GM21723 (cell line): Measurements from ENCODE around the gene PLCB3.
"Not testable (repeated sequence)": the region's sequence is repeated elsewhere in the genome, so short reads cannot be mapped to it uniquely, and the experiment has no call there.

Experiments used
- ATAC-seq: cut with Tn5 transposase; IDR thresholded peaks from one replicate; pipeline ENCODE4 v1.9.1; 2021; ENCODE audit warnings: mild to moderate bottlenecking, moderate library complexity; ENCODE audit not compliant: unreplicated experiment

PLCB3 gene

GRCh38 chr11:64303109-64304031, 52.0 kb downstream of the PLCB3 start:
- no peak for ATAC-seq

- ATAC-seq = no peak
Observed at GRCh38 chr11:64304032-64304315, 52.6 kb downstream of the PLCB3 start.

DNA sequence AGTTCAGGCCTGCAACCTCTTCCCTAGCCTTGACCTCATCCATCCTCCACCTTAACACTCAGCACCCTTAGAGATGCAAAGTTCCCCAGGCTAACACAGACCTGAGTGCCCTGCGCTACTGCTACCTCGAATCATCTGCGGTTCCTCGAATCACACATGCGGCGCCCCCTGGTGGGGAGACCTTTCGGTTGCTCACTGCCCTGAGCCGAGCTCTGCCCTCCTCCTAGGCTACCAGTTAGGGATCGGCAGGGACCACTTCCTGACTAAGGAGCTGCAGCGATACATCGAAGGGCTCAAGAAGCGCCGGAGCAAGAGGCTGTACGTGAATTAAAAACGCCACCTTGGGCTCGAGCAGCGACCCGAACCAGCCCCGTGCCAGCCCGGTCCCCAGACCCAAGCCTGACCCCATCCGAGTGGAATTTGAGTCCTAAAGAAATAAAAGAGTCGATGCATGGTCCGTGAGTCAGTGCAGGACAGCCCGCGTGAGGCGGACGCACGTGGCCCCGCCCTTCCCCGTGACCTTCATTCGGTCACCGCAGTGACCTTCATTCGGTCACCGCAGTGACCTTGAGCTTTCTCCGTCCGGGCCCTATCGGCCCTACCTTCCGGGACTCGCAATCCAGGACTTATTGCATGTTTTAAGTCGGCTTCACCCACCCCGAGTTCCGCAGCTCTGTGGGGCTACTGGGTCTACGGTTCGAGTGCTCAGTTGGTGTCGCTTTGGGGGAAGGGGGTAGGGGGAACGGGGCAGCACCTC, 53.2 kb downstream of the PLCB3 start:
- ATAC-seq = peak; percentile 32

GRCh38 chr11:64305075-64305690, 53.9 kb downstream of the PLCB3 start, which contains the start of gene ESRRA:
ESRRA (plus strand) TSS chr11:64305524; CDS start chr11:64307180, 1,656 bp downstream.
- peak; percentile 69 for ATAC-seq

GRCh38 chr11:64305691-64306562, 54.6 kb downstream of the PLCB3 start:
- ATAC-seq = peak; percentile 40

DNA sequence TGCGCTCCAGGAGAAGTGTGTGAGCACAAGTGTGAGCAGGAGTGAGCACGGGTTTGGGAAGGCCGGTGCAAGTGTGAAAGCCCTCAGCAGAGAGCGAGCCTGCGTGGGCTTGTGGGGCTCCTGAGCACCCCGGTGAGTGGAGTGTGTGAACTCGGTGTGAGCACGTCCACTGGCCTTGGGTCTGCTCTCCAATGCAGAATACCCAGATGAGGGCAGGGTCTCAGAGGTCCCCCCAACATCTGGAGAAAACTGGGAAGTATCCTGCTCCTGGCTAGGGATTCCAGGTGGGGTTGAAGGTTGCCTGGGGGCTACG, 55.2 kb downstream of the PLCB3 start:
- ATAC-seq = no peak

DNA sequence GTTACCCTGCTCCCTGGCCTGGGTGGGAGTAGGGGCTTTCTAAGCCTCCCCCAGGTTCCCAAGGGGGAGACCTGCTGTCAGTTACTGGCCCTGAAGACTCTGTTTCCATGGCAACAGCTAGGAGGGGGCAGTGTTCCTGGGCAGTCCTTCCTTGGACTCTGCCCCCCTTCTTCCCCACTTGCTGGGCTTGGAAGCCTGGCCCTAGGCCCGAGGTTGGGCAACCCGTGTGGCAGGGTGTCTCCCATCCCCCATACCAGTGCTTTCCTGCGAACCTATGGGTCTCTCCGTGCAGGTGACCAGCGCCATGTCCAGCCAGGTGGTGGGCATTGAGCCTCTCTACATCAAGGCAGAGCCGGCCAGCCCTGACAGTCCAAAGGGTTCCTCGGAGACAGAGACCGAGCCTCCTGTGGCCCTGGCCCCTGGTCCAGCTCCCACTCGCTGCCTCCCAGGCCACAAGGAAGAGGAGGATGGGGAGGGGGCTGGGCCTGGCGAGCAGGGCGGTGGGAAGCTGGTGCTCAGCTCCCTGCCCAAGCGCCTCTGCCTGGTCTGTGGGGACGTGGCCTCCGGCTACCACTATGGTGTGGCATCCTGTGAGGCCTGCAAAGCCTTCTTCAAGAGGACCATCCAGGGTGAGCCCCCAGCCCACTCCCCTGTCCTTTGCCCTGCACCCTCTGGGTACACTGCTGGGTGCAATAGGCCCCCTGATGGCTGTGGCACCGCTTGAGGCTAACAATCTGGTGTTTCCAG, 55.7 kb downstream of the PLCB3 start:
- ATAC-seq = no peak

DNA sequence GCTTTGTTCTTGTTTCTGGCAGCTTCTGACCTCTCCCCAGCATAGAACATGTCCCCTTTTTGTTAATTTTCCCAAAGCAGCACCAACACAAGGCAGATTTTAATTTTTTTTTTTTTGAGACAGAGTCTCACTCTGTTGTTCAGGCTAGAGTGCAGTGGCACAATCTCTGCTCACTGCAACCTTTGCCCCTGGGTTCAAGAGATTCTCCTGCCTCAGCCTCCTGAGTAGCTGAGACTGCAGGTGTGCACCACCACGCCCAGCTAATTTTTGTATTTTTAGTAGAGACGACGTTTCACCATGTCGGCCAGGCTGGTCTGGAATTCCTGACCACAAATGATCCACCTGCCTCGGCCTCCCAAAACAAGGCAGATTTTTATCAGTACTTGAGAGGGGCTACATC, 56.5 kb downstream of the PLCB3 start:
- not testable (repeated sequence) for ATAC-seq

DNA sequence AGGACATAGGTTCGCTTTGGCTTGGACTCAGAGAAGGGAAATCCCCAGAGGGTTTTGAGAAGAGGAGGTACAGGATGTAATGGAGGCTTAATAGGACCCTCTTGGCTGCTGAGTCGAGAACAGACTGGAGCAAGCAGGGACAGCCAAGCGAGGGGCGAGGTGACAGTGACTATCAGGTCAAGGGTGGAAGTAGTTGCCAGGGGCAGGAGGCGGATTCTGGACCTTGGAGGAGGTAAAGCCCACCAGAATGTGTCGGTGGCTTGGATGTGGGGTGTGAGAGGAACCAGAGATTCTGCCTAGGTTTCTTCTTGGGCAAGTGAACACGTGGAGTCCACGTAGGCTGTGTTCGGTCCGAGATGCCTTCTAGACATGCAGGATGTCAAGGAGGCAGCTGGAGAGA, 61.6 kb downstream of the PLCB3 start:
- no peak for ATAC-seq

DNA sequence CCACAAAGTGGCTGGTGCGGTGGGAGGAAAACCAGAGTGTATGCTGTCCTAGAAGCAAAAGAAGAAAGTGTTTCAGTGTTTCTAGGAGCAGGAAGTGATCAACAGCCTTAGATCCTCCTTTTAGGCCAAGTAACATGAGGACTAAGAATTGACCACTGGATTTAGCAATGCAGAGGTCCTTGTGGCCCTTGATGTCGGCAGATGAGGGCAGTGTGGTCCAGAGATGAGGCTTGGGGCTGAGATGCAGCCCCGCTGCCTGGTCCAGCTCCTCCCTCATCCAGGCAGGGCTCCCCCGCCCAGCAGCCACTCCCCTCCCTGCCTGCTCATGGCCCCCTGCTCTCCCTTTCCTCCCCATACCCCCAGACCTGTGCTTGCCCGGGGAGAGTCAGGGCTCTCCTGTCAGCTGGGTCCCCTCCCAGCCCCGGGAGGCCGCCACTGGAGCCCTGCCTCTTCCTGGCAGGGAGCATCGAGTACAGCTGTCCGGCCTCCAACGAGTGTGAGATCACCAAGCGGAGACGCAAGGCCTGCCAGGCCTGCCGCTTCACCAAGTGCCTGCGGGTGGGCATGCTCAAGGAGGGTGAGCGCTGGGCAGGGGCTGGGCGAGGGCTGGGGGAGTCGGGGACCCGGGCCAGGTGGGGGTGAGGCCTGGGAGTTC, 62.3 kb downstream of the PLCB3 start:
- ATAC-seq = no peak

DNA sequence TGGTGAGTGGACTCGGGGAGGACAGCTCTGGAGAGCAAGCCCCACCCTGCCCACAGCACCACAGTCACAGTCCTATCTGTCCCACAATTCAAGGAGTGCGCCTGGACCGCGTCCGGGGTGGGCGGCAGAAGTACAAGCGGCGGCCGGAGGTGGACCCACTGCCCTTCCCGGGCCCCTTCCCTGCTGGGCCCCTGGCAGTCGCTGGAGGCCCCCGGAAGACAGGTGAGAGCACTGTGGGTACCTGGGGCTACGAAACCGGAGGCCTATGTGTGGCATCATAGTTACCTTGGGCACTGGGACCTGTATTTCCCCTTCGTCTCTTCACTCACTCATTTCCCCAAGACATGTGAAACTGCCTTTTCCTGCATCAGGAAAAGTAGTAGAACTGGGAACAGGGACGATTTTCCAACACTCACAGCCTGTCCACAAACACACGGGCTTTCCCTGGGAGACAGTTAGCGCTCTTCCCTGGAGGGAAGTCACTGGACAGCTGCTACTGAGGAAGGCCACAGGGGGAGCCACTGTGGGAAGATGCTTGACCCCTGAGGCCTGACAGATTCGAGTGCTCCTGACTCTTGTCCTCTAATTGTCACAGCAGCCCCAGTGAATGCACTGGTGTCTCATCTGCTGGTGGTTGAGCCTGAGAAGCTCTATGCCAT, 62.9 kb downstream of the PLCB3 start:
- no peak for ATAC-seq

- no peak for ATAC-seq
Observed at GRCh38 chr11:64314805-64315561, 63.7 kb downstream of the PLCB3 start.

GRCh38 chr11:64315667-64316526, 64.6 kb downstream of the PLCB3 start:
- not testable (repeated sequence) for ATAC-seq

- peak; percentile 3 for ATAC-seq
Observed at GRCh38 chr11:64316672-64317324, 65.5 kb downstream of the PLCB3 start.

GRCh38 chr11:64317325-64317960, 66.1 kb downstream of the PLCB3 start, which contains the start of gene TRMT112:
TRMT112 (minus strand) TSS chr11:64317559; CDS start chr11:64317526, 33 bp downstream.
- ATAC-seq = peak; percentile 57
